Keratinocyte (primary cell): ENCODE data around the gene SEPTIN10. TPM values are rescaled to one million over a fixed set of nuclear protein-coding genes. Genes with fewer than 3 reads are reported as not detected.

Experiments used
- DNase-seq: peaks from one replicate; pipeline ENCODE4 v3.0.0-alpha.2; 2011; ENCODE audit warnings: low read depth, missing footprints, low spot score
- FAIRE-seq: peaks from 2 replicates; lab custom pipeline; 2011; peaks lifted over from hg19 to GRCh38; lab: Jason Lieb, UNC
- H2AFZ ChIP-seq: 2 replicates; pipeline ENCODE4 v1.6.0; 2012; ENCODE audit warnings: low read length, control low read depth, inconsistent platforms; ENCODE audit not compliant: control insufficient read depth
- H3K27ac ChIP-seq: 2 replicates; pipeline ENCODE4 v1.5.1; 2011; ENCODE audit warnings: low read length; ENCODE audit not compliant: control insufficient read depth, insufficient read depth
- H3K27me3 ChIP-seq: 3 replicates; pipeline ENCODE4 v1.6.0; 2011; ENCODE audit warnings: low read length; ENCODE audit not compliant: control insufficient read depth, insufficient read depth; ENCODE audit errors: extremely low read depth
- H3K36me3 ChIP-seq, 2 experiments: 2 replicates in 1 of 2; 3 replicates in 1 of 2; pipeline ENCODE4 v1.5.1; 2011; ENCODE audit warnings: low read length in 2 of 2, mild to moderate bottlenecking in 1 of 2; ENCODE audit not compliant: control insufficient read depth in 2 of 2, insufficient read depth in 2 of 2; ENCODE audit errors: extremely low read depth in 1 of 2
- H3K4me1 ChIP-seq: 3 replicates; pipeline ENCODE4 v1.5.1; 2011; ENCODE audit warnings: low read length; ENCODE audit not compliant: control insufficient read depth, insufficient read depth; ENCODE audit errors: extremely low read depth
- H3K4me2 ChIP-seq: 3 replicates; pipeline ENCODE4 v1.6.0; 2011; ENCODE audit warnings: low read depth, low read length; ENCODE audit not compliant: control insufficient read depth, insufficient read depth; ENCODE audit errors: extremely low read depth
- H3K4me3 ChIP-seq, 3 experiments: fragments of 200-600 bp in 1 of 3; sonication (generic) in 1 of 3; 2 replicates in 2 of 3; 3 replicates in 1 of 3; pipeline ENCODE4 v1.5.1; 2011 to 2016; ENCODE audit warnings: low read length in 3 of 3, mild to moderate bottlenecking in 3 of 3, control low read depth in 2 of 3, inconsistent platforms in 1 of 3, low read depth in 1 of 3, mixed read lengths in 1 of 3, mixed run types in 1 of 3, moderate library complexity in 1 of 3; ENCODE audit not compliant: control insufficient read depth in 2 of 3, insufficient read depth in 2 of 3; ENCODE audit errors: extremely low read depth in 1 of 3
- H3K79me2 ChIP-seq: 2 replicates; pipeline ENCODE4 v1.6.0; 2012; ENCODE audit warnings: low read length; ENCODE audit not compliant: control insufficient read depth, insufficient read depth
- H3K9ac ChIP-seq: 3 replicates; pipeline ENCODE4 v1.6.0; 2011; ENCODE audit warnings: low read length; ENCODE audit not compliant: control insufficient read depth, insufficient read depth; ENCODE audit errors: extremely low read depth
- H3K9me1 ChIP-seq: 3 replicates; pipeline ENCODE4 v1.6.0; 2011; ENCODE audit warnings: low read length; ENCODE audit not compliant: control insufficient read depth, insufficient read depth; ENCODE audit errors: extremely low read depth
- H3K9me3 ChIP-seq: 2 replicates; pipeline ENCODE4 v1.5.1; 2012; ENCODE audit warnings: low read depth, low read length; ENCODE audit not compliant: control insufficient read depth
- H4K20me1 ChIP-seq: 3 replicates; pipeline ENCODE4 v1.6.0; 2011; ENCODE audit warnings: low read length; ENCODE audit not compliant: control insufficient read depth, insufficient read depth; ENCODE audit errors: extremely low read depth
- CTCF ChIP-seq, 3 experiments: IDR thresholded peaks in 1 of 3; conservative IDR thresholded peaks in 1 of 3; optimal IDR thresholded peaks in 1 of 3; 2 replicates in 2 of 3; 3 replicates in 1 of 3; pipeline versions ENCODE3 to v1.5.1; 2011; ENCODE audit warnings: low read length in 3 of 3, mild to moderate bottlenecking in 3 of 3, moderate library complexity in 2 of 3, control low read depth in 1 of 3, inconsistent platforms in 1 of 3; ENCODE audit not compliant: insufficient read depth in 2 of 3; ENCODE audit errors: extremely low read depth in 1 of 3
- EZH2 ChIP-seq: IDR thresholded peaks from one replicate; pipeline ENCODE4 v1.6.1; 2012; ENCODE audit warnings: inconsistent platforms, mild to moderate bottlenecking, low read length, moderate library complexity
- dilution Hi-C: fragments of 300-500 bp; cut with MboI; formaldehyde crosslinking; loops from one replicate; pipeline ENCODE4 v1.7.0; 2020; ENCODE audit warnings: low sequenced_read_pairs; ENCODE audit not compliant: extremely low pct_ligation_motif_present
- polyA plus RNA-seq, 5 experiments: library from polyadenylated mRNA; depleted of rRNA in 3 of 5; stranded (reverse) in 3 of 5; stranded (forward) in 1 of 5; unstranded in 1 of 5; fragments of >200 nt; gene quantifications; 1 replicate in 1 of 5; 2 replicates in 3 of 5; 3 replicates in 1 of 5; pipeline versions ENCODE4 v1.2.1 to v1.2.3, GENCODE V29; 2011 to 2012; ENCODE audit warnings: missing spikeins in 2 of 5, low read depth in 1 of 5, low replicate concordance in 1 of 5

Gene SEPTIN10
- polyA plus RNA-seq, 1 donor (not counting 4 experiments of a cell fraction or from before 2014, with no cell fraction given): 72.6 TPM

- dilution Hi-C loops: no loop called here
- FAIRE-seq: no peak
These were observed 87.3 kb downstream of the SEPTIN10 start for GRCh38 chr2:109526442-109526970.

GRCh38 chr2:109525836-109526235 lies 87.9 kb downstream of the SEPTIN10 start:
- FAIRE-seq: no peak
- H3K9me3 ChIP-seq: no peaks in the 10 kb centered on the region
- peaks cover 14% of the 10 kb centered on the region for H3K27me3 ChIP-seq
- H3K9me1 ChIP-seq: no peaks in the 10 kb centered on the region
- TF ChIP-seq EZH2 (no peak), CTCF (optimal IDR thresholded peaks at IDR 0.05 in 1 of 3, IDR thresholded peaks at IDR 0.05 in 1 of 3, conservative IDR thresholded peaks at IDR 0.05 in 1 of 3; ENCODE audit: extremely low read depth in 1 of 3, insufficient read depth in 2 of 3, low read length in 3 of 3) (no peak)
- no peaks in the 10 kb centered on the region for H3K4me1 ChIP-seq
- DNase-seq: no peak
- H3K27ac ChIP-seq: no peak overlapping the region
- no peak overlapping the region for H2AFZ ChIP-seq
- H3K79me2 ChIP-seq: no peaks in the 10 kb centered on the region
- no peak overlapping the region for H3K4me3 ChIP-seq
- no peaks in the 10 kb centered on the region for H4K20me1 ChIP-seq
- no peak overlapping the region for H3K9ac ChIP-seq
- H3K36me3 ChIP-seq: no peaks in the 10 kb centered on the region
- dilution Hi-C loops: no loop called here
- H3K4me2 ChIP-seq: no peak overlapping the region

More at GRCh38 chr2:109526442-109526970, 87.3 kb downstream of the SEPTIN10 start:
- Histone ChIP-seq H3K4me2 (no peak overlapping the region), H2AFZ (no peak overlapping the region), H3K4me3 (no peak overlapping the region), H3K9me1 (no peaks in the 10 kb centered on the region), H4K20me1 (no peaks in the 10 kb centered on the region), H3K79me2 (no peaks in the 10 kb centered on the region), H3K27me3 (peaks cover 10% of the 10 kb centered on the region), H3K9me3 (no peaks in the 10 kb centered on the region), H3K27ac (no peak overlapping the region), H3K9ac (no peak overlapping the region), H3K36me3 (no peaks in the 10 kb centered on the region), H3K4me1 (no peaks in the 10 kb centered on the region)
- no peak for DNase-seq
- TF ChIP-seq EZH2 (no peak), CTCF (optimal IDR thresholded peaks at IDR 0.05 in 1 of 3, IDR thresholded peaks at IDR 0.05 in 1 of 3, conservative IDR thresholded peaks at IDR 0.05 in 1 of 3; ENCODE audit: extremely low read depth in 1 of 3, insufficient read depth in 2 of 3, low read length in 3 of 3) (no peak)
